NCI-H1694 (cell line): ENCODE measurements around the gene MYOM3.

Source experiments
- DNase-seq: peaks from one replicate; lab custom pipeline; 2025; lab: John Stamatoyannopoulos, UW

MYOM3 gene

GRCh38 chr1:24114753-24115152 is 2.8 kb upstream of the MYOM3 start:
- no peak for DNase-seq

- DNase-seq, result no peak
Measured at GRCh38 chr1:24113641-24114033, 1.7 kb upstream of the MYOM3 start.

GRCh38 chr1:24111262-24111995 is 506 bp downstream of the MYOM3 start:
- DNase-seq, result no peak

- no peak for DNase-seq
Measured at GRCh38 chr1:24110642-24111261, 1.2 kb downstream of the MYOM3 start.

GRCh38 chr1:24109686-24110475 is 2.1 kb downstream of the MYOM3 start:
- DNase-seq, result no peak

- no peak for DNase-seq
Measured at GRCh38 chr1:24109166-24109483, 2.8 kb downstream of the MYOM3 start.

GRCh38 chr1:24108334-24109165 is 3.4 kb downstream of the MYOM3 start:
- no peak for DNase-seq

GRCh38 chr1:24107462-24108138 is 4.3 kb downstream of the MYOM3 start:
- DNase-seq, result no peak

GRCh38 chr1:24105368-24106160 is 6.4 kb downstream of the MYOM3 start:
- DNase-seq, result no peak

GRCh38 chr1:24104854-24105253 is 7.1 kb downstream of the MYOM3 start:
- no peak for DNase-seq

GRCh38 chr1:24103879-24104278 is 8.1 kb downstream of the MYOM3 start:
- DNase-seq, result no peak

- DNase-seq, result no peak
Measured at GRCh38 chr1:24103408-24103807, 8.5 kb downstream of the MYOM3 start.

GRCh38 chr1:24102961-24103360 is 9.0 kb downstream of the MYOM3 start:
- no peak for DNase-seq

GRCh38 chr1:24101796-24102586 is 9.9 kb downstream of the MYOM3 start:
- no peak for DNase-seq

GRCh38 chr1:24100945-24101737 is 10.8 kb downstream of the MYOM3 start:
- DNase-seq, result no peak

- no peak for DNase-seq
Measured at GRCh38 chr1:24098943-24099638, 12.8 kb downstream of the MYOM3 start.

- no peak for DNase-seq
Measured at GRCh38 chr1:24098102-24098501, 13.8 kb downstream of the MYOM3 start.

- no peak for DNase-seq
Measured at GRCh38 chr1:24097663-24098062, 14.3 kb downstream of the MYOM3 start.

GRCh38 chr1:24096739-24097103 is 15.2 kb downstream of the MYOM3 start:
- no peak for DNase-seq
